ENCODE results near the gene NEU2.

DNA sequence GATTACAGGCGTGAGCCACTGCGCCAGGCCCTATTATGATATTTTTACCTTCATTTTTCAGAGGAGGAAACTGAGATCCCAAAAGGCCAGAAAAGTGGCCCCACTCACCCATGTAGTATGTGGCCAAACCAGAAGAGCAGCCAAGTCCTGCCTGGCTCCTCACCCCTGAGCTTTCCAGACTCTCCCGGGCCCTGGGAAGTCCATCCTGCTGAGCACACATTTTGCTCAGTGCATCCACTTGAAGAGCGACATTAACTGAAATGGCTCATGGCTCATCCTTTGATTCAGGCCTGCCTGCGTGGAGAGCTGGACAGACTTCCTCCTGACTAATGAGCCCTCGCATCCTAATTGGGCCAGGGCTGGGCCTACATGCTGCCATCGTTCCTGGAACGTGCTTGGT is 9.9 kb upstream of the NEU2 start:
- TF ChIP-seq CTCF (conservative IDR thresholded peaks at IDR 0.05) = no peak
- no peak for TF ChIP-seq EZH2 (IDR thresholded peaks at IDR 0.05; ENCODE audit: low read depth)
